ENCODE measurements around the gene IL17C. TPM values are rescaled to one million over a fixed set of nuclear protein-coding genes. Genes with fewer than 3 reads are reported as not detected.

Gene IL17C
- total RNA-seq, 2 donors from 2014 or later: not detected

DNA sequence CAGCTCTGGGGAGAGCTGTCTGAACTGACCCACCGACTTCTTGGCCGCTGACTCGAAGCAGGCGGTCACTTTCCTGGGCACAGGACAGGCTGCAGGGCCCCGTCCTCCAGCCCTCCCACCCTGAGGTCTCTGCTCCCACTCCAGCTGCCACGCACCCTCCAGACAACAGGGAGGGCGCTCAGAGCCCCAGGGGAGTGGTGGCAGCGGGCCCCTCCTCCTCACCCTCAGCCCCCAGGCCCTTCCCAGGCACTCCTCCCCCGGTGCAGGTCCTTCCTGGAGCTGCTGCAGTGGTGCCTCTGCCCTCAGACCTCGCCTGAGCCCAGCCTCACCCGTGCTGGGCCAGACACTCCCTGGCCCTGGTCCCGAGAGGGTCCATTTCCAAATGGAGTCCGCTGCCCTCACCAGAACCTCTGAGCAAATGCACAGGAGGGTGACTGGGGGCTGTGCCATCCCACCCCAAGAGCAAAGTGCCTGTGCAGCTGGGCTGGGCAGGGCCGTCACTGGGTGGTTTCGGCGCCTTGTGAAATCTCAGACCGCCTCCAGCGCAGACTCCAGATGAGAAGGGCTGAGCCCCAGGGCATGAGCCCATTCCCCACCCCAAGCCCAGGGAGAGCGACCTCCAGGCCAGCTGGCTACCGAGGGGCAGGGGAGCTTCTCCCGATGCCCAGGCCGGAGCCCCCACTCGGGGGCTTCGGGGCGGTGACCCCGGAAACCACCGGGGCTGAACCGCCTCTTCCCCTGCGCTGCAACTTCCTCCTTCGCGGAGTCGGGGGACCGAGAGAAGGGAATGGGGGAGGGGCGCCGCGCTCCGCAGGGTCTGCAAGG is 11.8 kb downstream of the IL17C start:
- 16 to 33% methylated on average over 12 to 37 of the region's 37 CpGs for WGBS, 2 experiments (ENCODE audit: insufficient coverage in 1 of 2, insufficient read length in 1 of 2)
- TF ChIP-seq, protein P1, sequence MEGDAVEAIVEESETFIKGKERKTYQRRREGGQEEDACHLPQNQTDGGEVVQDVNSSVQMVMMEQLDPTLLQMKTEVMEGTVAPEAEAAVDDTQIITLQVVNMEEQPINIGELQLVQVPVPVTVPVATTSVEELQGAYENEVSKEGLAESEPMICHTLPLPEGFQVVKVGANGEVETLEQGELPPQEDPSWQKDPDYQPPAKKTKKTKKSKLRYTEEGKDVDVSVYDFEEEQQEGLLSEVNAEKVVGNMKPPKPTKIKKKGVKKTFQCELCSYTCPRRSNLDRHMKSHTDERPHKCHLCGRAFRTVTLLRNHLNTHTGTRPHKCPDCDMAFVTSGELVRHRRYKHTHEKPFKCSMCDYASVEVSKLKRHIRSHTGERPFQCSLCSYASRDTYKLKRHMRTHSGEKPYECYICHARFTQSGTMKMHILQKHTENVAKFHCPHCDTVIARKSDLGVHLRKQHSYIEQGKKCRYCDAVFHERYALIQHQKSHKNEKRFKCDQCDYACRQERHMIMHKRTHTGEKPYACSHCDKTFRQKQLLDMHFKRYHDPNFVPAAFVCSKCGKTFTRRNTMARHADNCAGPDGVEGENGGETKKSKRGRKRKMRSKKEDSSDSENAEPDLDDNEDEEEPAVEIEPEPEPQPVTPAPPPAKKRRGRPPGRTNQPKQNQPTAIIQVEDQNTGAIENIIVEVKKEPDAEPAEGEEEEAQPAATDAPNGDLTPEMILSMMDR (conservative IDR thresholded peaks at IDR 0.05): no peak
- peak; percentile 77 for DNase-seq

GRCh38 chr16:88650749-88651275 is 12.4 kb downstream of the IL17C start, which contains the start of gene CYBA:
CYBA (minus strand) TSS chr16:88651053; CDS start chr16:88651013, 40 bp downstream.
- TF ChIP-seq, protein P1 (conservative IDR thresholded peaks at IDR 0.05): no peak
- Mint-ChIP-seq H3K27ac (peak within 1 kb of the TSS; percentile 48), H3K36me3 (ENCODE audit: low read depth) (peaks cover 13% of the 10 kb centered on the region), H3K4me3 (peak within 1 kb of the TSS; percentile 78), H3K9me3 (no peaks in the 10 kb centered on the region), H3K27me3 (ENCODE audit: insufficient read depth) (no peaks in the 10 kb centered on the region), H3K4me1 (peaks cover 5% of the 10 kb centered on the region)
- peak; percentile 94 for DNase-seq
- H3K4me3 ChIP-seq (ENCODE audit: low read length): peak within 1 kb of the TSS; percentile 90
- H3K27ac ChIP-seq (ENCODE audit: low read depth, low read length): no peak within 1 kb of the TSS
- peak within 1 kb of the TSS; percentile 60 for H3K9ac ChIP-seq (ENCODE audit: extremely low read depth, low read length, poor library complexity, severe bottlenecking)
- no peaks in the 10 kb centered on the region for H3K9me3 ChIP-seq (ENCODE audit: control insufficient read depth, low read length)
- WGBS, 2 experiments (ENCODE audit: insufficient coverage in 1 of 2, insufficient read length in 1 of 2): 0 to 10% methylated on average over 15 to 41 of the region's 41 CpGs
- H3K36me3 ChIP-seq (ENCODE audit: control insufficient read depth, insufficient read depth, low read length): no peaks in the 10 kb centered on the region
- no peaks in the 10 kb centered on the region for H3K27me3 ChIP-seq (ENCODE audit: control insufficient read depth, insufficient read depth, low read length, poor library complexity, severe bottlenecking)
- H3K4me1 ChIP-seq (ENCODE audit: control insufficient read depth, insufficient read depth, low read length): peaks cover 5% of the 10 kb centered on the region

More for the DNA sequence above, 11.8 kb downstream of the IL17C start:
- Mint-ChIP-seq H3K27me3 (ENCODE audit: insufficient read depth) (no peaks in the 10 kb centered on the region), H3K36me3 (ENCODE audit: low read depth) (peaks cover 15% of the 10 kb centered on the region), H3K4me3 (peak overlapping the region; percentile 78), H3K4me1 (peaks cover 5% of the 10 kb centered on the region), H3K27ac (no peak overlapping the region), H3K9me3 (no peaks in the 10 kb centered on the region)
- Histone ChIP-seq H3K4me1 (ENCODE audit: control insufficient read depth, insufficient read depth, low read length) (peaks cover 5% of the 10 kb centered on the region), H3K4me3 (ENCODE audit: low read length) (peak overlapping the region; percentile 90), H3K9ac (ENCODE audit: extremely low read depth, low read length, poor library complexity, severe bottlenecking) (peak overlapping the region; percentile 60), H3K36me3 (ENCODE audit: control insufficient read depth, insufficient read depth, low read length) (no peaks in the 10 kb centered on the region), H3K9me3 (ENCODE audit: control insufficient read depth, low read length) (no peaks in the 10 kb centered on the region), H3K27me3 (ENCODE audit: control insufficient read depth, insufficient read depth, low read length, poor library complexity, severe bottlenecking) (no peaks in the 10 kb centered on the region), H3K27ac (ENCODE audit: low read depth, low read length) (no peak overlapping the region)

DNA sequence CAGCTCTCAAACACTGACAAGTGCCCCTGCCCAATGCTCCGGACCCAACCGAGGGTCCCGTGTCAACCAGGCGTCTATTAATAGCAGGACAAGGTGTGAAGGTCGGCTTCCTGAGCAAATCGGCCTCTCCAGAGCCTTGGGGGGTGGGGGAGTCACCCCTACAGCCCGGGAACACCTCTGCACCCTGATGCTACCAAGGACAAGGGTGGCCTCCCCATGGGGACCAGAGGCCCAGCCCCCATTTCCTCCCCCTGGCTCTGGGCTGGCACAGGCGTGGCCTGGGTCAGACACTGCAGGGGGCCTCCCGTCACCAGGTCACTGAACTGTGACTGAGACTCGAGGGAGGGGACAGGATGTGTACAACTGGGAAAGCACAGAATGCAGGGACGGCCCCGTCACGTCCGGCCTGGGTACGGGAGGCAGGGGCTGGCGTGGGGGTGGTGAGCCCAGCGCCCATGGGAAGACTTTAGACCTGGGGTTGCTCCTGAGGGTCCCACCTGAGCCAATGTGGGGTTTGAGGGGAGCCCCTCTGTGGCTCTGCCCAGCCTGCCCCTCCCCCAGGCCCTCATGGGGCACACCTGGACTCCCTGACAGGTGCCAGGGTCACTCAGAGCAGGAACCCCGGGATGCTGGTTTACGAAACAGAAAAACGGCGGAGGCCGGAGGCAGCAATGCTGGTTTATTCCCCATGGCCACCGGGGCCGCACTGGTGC is 13.1 kb downstream of the IL17C start:
- H3K9me3 Mint-ChIP-seq: no peaks in the 10 kb centered on the region
- peaks cover 5% of the 10 kb centered on the region for H3K4me1 Mint-ChIP-seq
- 64 to 74% methylated on average over 15 to 24 of the region's 24 CpGs for WGBS, 2 experiments (ENCODE audit: insufficient coverage in 1 of 2, insufficient read length in 1 of 2)
- Histone ChIP-seq H3K27me3 (ENCODE audit: control insufficient read depth, insufficient read depth, low read length, poor library complexity, severe bottlenecking) (no peaks in the 10 kb centered on the region), H3K27ac (ENCODE audit: low read depth, low read length) (no peak overlapping the region), H3K9me3 (ENCODE audit: control insufficient read depth, low read length) (no peaks in the 10 kb centered on the region), H3K4me1 (ENCODE audit: control insufficient read depth, insufficient read depth, low read length) (peaks cover 5% of the 10 kb centered on the region), H3K36me3 (ENCODE audit: control insufficient read depth, insufficient read depth, low read length) (no peaks in the 10 kb centered on the region), H3K9ac (ENCODE audit: extremely low read depth, low read length, poor library complexity, severe bottlenecking) (no peak overlapping the region), H3K4me3 (ENCODE audit: low read length) (peak overlapping the region; percentile 90)
- TF ChIP-seq, protein P1 (conservative IDR thresholded peaks at IDR 0.05): no peak
- H3K27ac Mint-ChIP-seq: peak overlapping the region; percentile 48
- no peaks in the 10 kb centered on the region for H3K27me3 Mint-ChIP-seq (ENCODE audit: insufficient read depth)
- peak overlapping the region; percentile 78 for H3K4me3 Mint-ChIP-seq
- peak; percentile 83 for DNase-seq
- H3K36me3 Mint-ChIP-seq (ENCODE audit: low read depth): peaks cover 16% of the 10 kb centered on the region
